Loucy (cell line): ENCODE measurements around the gene NEXN.

Experiments
- H2AFZ ChIP-seq: fragments of 200-600 bp; sonication (generic); 2 replicates; pipeline ENCODE4 v1.6.0; 2016; ENCODE audit warnings: antibody characterized with exemption, mild to moderate bottlenecking, low read length, moderate library complexity
- H3F3A ChIP-seq: fragments of 200-600 bp; 2 replicates; pipeline ENCODE4 v1.6.0; 2016; ENCODE audit warnings: antibody characterized with exemption, low read depth, mild to moderate bottlenecking
- H3K27me3 ChIP-seq: fragments of 200-600 bp; sonication (generic); 2 replicates; pipeline ENCODE4 v1.6.1; 2014; ENCODE audit warnings: low read length, mild to moderate bottlenecking; ENCODE audit not compliant: insufficient read depth, poor library complexity, severe bottlenecking
- H3K36me3 ChIP-seq: fragments of 200-600 bp; sonication (generic); 2 replicates; pipeline ENCODE4 v1.6.1; 2016; ENCODE audit warnings: low read length; ENCODE audit not compliant: insufficient read depth
- H3K4me1 ChIP-seq: fragments of 200-600 bp; sonication (generic); 2 replicates; pipeline ENCODE4 v1.5.1; 2014; ENCODE audit warnings: low read length, mild to moderate bottlenecking; ENCODE audit not compliant: insufficient read depth, poor library complexity, severe bottlenecking
- H3K4me2 ChIP-seq: fragments of 200-600 bp; sonication (generic); 2 replicates; pipeline ENCODE4 v1.6.0; 2014; ENCODE audit warnings: antibody characterized with exemption, low read length, low read depth, mild to moderate bottlenecking; ENCODE audit not compliant: poor library complexity, severe bottlenecking
- H3K4me3 ChIP-seq: fragments of 200-600 bp; sonication (generic); 2 replicates; pipeline ENCODE4 v1.5.1; 2014; ENCODE audit warnings: low read length, mild to moderate bottlenecking, mixed read lengths; ENCODE audit not compliant: poor library complexity, severe bottlenecking
- H3K79me2 ChIP-seq: fragments of 200-600 bp; sonication (generic); 2 replicates; pipeline ENCODE4 v1.6.1; 2014; ENCODE audit warnings: low read length; ENCODE audit not compliant: insufficient read depth
- H3K9ac ChIP-seq: fragments of 200-600 bp; sonication (generic); 2 replicates; pipeline ENCODE4 v1.6.0; 2014; ENCODE audit warnings: mild to moderate bottlenecking, low read depth, low read length, moderate library complexity; ENCODE audit not compliant: poor library complexity, severe bottlenecking
- H3K9me2 ChIP-seq: fragments of 200-600 bp; sonication (generic); replicated peaks from 2 replicates; pipeline ENCODE4 v1.6.1; 2016; ENCODE audit warnings: low read depth, low read length, mixed read lengths
- H3K9me3 ChIP-seq: fragments of 200-600 bp; sonication (generic); 2 replicates; pipeline ENCODE4 v1.6.1; 2014; ENCODE audit warnings: mild to moderate bottlenecking, antibody characterized with exemption, low read length, low read depth; ENCODE audit not compliant: insufficient read depth
- H4K20me1 ChIP-seq: fragments of 200-600 bp; sonication (generic); 2 replicates; pipeline ENCODE4 v1.6.0; 2014; ENCODE audit warnings: antibody characterized with exemption, low read length, mild to moderate bottlenecking; ENCODE audit not compliant: insufficient read depth, poor library complexity, severe bottlenecking
- CTCF ChIP-seq: fragments of 200-600 bp; sonication (generic); conservative IDR thresholded peaks from 2 replicates; pipeline ENCODE4 v1.5.1; 2014; ENCODE audit warnings: mild to moderate bottlenecking, antibody characterized with exemption, low read length
- EZH2phosphoT487 ChIP-seq: fragments of 200-600 bp; IDR thresholded peaks from 2 replicates; pipeline ENCODE4 v1.6.1; 2018; ENCODE audit warnings: antibody characterized with exemption, mild to moderate bottlenecking, moderate library complexity, borderline replicate concordance

NEXN gene

GRCh38 chr1:77857552-77857951 is 30.9 kb upstream of the NEXN start:
- no peak for TF ChIP-seq CTCF
- TF ChIP-seq EZH2phosphoT487, result no peak
- Histone ChIP-seq H3K9me2 (no peaks in the 10 kb centered on the region), H3F3A (no peaks in the 10 kb centered on the region), H4K20me1 (no peaks in the 10 kb centered on the region), H3K36me3 (peaks cover 14% of the 10 kb centered on the region; the same call in 1 of the 2 replicates), H3K4me3 (no peak overlapping the region), H3K9me3 (no peaks in the 10 kb centered on the region), H3K27me3 (no peaks in the 10 kb centered on the region), H2AFZ (no peak overlapping the region), H3K9ac (no peak overlapping the region), H3K4me2 (no peak overlapping the region), H3K4me1 (no peaks in the 10 kb centered on the region), H3K79me2 (peaks cover 4% of the 10 kb centered on the region; the same call in 1 of the 2 replicates)

- Histone ChIP-seq H2AFZ (no peak overlapping the region), H3K4me2 (no peak overlapping the region), H3K9me2 (no peaks in the 10 kb centered on the region), H3K79me2 (peaks cover 4% of the 10 kb centered on the region; the same call in 1 of the 2 replicates), H3F3A (no peaks in the 10 kb centered on the region), H3K9me3 (no peaks in the 10 kb centered on the region), H3K27me3 (no peaks in the 10 kb centered on the region), H3K36me3 (peaks cover 14% of the 10 kb centered on the region; the same call in 1 of the 2 replicates), H3K4me1 (no peaks in the 10 kb centered on the region), H3K9ac (no peak overlapping the region), H3K4me3 (no peak overlapping the region), H4K20me1 (no peaks in the 10 kb centered on the region)
- TF ChIP-seq EZH2phosphoT487 (no peak), CTCF (no peak)
Observed at GRCh38 chr1:77858725-77859124, 29.7 kb upstream of the NEXN start.

GRCh38 chr1:77859248-77859647 is 29.2 kb upstream of the NEXN start:
- Histone ChIP-seq H3K36me3 (peaks cover 14% of the 10 kb centered on the region; the same call in 1 of the 2 replicates), H3K79me2 (peaks cover 4% of the 10 kb centered on the region; the same call in 1 of the 2 replicates), H3K9ac (no peak overlapping the region), H3K4me2 (no peak overlapping the region), H2AFZ (no peak overlapping the region), H3F3A (no peaks in the 10 kb centered on the region), H3K9me3 (no peaks in the 10 kb centered on the region), H3K9me2 (no peaks in the 10 kb centered on the region), H3K27me3 (no peaks in the 10 kb centered on the region), H3K4me1 (no peaks in the 10 kb centered on the region), H3K4me3 (no peak overlapping the region), H4K20me1 (no peaks in the 10 kb centered on the region)
- TF ChIP-seq EZH2phosphoT487 (no peak), CTCF (no peak)
